Subcutaneous abdominal adipose tissue (tissue), 5 donors: ENCODE data around the gene CACNA2D3.

ENCODE experiments used
- H3K27ac ChIP-seq: one replicate; pipeline ENCODE4 v1.7.0; 2013; ENCODE audit warnings: low read depth, mild to moderate bottlenecking, inconsistent platforms, low read length, moderate library complexity
- H3K27me3 ChIP-seq, 5 donors: one replicate each; pipeline ENCODE4 v1.7.0; 2013; ENCODE audit warnings: low read length in 5 of 5, inconsistent platforms in 1 of 5; ENCODE audit not compliant: control insufficient read depth in 5 of 5, insufficient read depth in 4 of 5
- H3K36me3 ChIP-seq, 5 donors: one replicate each; pipeline ENCODE4 v1.7.0; 2013; ENCODE audit warnings: low read length in 5 of 5; ENCODE audit not compliant: control insufficient read depth in 5 of 5, insufficient read depth in 5 of 5
- H3K4me1 ChIP-seq, 5 donors: one replicate each; pipeline ENCODE4 v1.7.0; 2013; ENCODE audit warnings: low read length in 5 of 5, mild to moderate bottlenecking in 3 of 5, moderate library complexity in 1 of 5; ENCODE audit not compliant: control insufficient read depth in 5 of 5, insufficient read depth in 5 of 5
- H3K4me3 ChIP-seq, 5 donors: one replicate each; pipeline ENCODE4 v1.7.0; 2013; ENCODE audit warnings: low read length in 5 of 5, low read depth in 1 of 5
- H3K9ac ChIP-seq, 5 donors: one replicate each; pipeline ENCODE4 v1.7.0; 2013; ENCODE audit warnings: low read length in 5 of 5, mild to moderate bottlenecking in 4 of 5, moderate library complexity in 3 of 5
- H3K9me3 ChIP-seq, 5 donors: one replicate each; pipeline ENCODE4 v1.7.0; 2013; ENCODE audit warnings: low read length in 5 of 5; ENCODE audit not compliant: control insufficient read depth in 5 of 5
- donor health status: healthy.
- donor health status: healthy.
- donor health status: healthy.
- donor health status: healthy.
- donor health status: healthy.

The CACNA2D3 gene

GRCh38 chr3:54536450-54536849, 414.1 kb downstream of the CACNA2D3 start:
- Histone ChIP-seq H3K27ac (no peak overlapping the region), H3K27me3 (no peaks in the 10 kb centered on the region), H3K36me3 (no peaks in the 10 kb centered on the region)

GRCh38 chr3:54537506-54537905, 415.2 kb downstream of the CACNA2D3 start:
- H3K36me3 ChIP-seq, result no peaks in the 10 kb centered on the region
- no peak overlapping the region for H3K9ac ChIP-seq
- H3K4me3 ChIP-seq, result no peak overlapping the region
- H3K27ac ChIP-seq, result no peak overlapping the region
- no peaks in the 10 kb centered on the region for H3K27me3 ChIP-seq
- H3K9me3 ChIP-seq, result no peaks in the 10 kb centered on the region
- H3K4me1 ChIP-seq, result no peaks in the 10 kb centered on the region

More at GRCh38 chr3:54536450-54536849, 414.1 kb downstream of the CACNA2D3 start:
- Histone ChIP-seq H3K4me1 (no peaks in the 10 kb centered on the region), H3K9me3 (no peaks in the 10 kb centered on the region), H3K9ac (no peak overlapping the region), H3K4me3 (no peak overlapping the region)

- no peaks in the 10 kb centered on the region for H3K4me1 ChIP-seq
- H3K36me3 ChIP-seq, result no peaks in the 10 kb centered on the region
- H3K9ac ChIP-seq, result no peak overlapping the region
- no peaks in the 10 kb centered on the region for H3K27me3 ChIP-seq
- H3K9me3 ChIP-seq, result no peaks in the 10 kb centered on the region
- no peak overlapping the region for H3K27ac ChIP-seq
- no peak overlapping the region for H3K4me3 ChIP-seq
Measured at GRCh38 chr3:54538346-54538745, 416.0 kb downstream of the CACNA2D3 start.

- no peaks in the 10 kb centered on the region for H3K27me3 ChIP-seq
- no peaks in the 10 kb centered on the region for H3K4me1 ChIP-seq
- H3K36me3 ChIP-seq, result no peaks in the 10 kb centered on the region
- H3K27ac ChIP-seq, result no peak overlapping the region
- no peaks in the 10 kb centered on the region for H3K9me3 ChIP-seq
- H3K9ac ChIP-seq, result no peak overlapping the region
- H3K4me3 ChIP-seq, result no peak overlapping the region
Measured at GRCh38 chr3:54541369-54541768, 419.0 kb downstream of the CACNA2D3 start.

- Histone ChIP-seq H3K9ac (no peak overlapping the region), H3K4me1 (no peaks in the 10 kb centered on the region), H3K36me3 (no peaks in the 10 kb centered on the region), H3K27ac (no peak overlapping the region), H3K9me3 (no peaks in the 10 kb centered on the region), H3K4me3 (no peak overlapping the region), H3K27me3 (no peaks in the 10 kb centered on the region)
Measured at GRCh38 chr3:54543446-54543845, 421.1 kb downstream of the CACNA2D3 start.

GRCh38 chr3:54547051-54547450, 424.7 kb downstream of the CACNA2D3 start:
- peaks cover 0 to 2% (median 0%) of the 10 kb centered on the region in 5 donors for H3K9me3 ChIP-seq
- H3K27me3 ChIP-seq, result peaks cover 0 to 4% (median 0%) of the 10 kb centered on the region in 5 donors
- no peaks in the 10 kb centered on the region for H3K4me1 ChIP-seq
- no peaks in the 10 kb centered on the region for H3K36me3 ChIP-seq
- H3K27ac ChIP-seq, result no peak overlapping the region
- no peak overlapping the region for H3K4me3 ChIP-seq
- H3K9ac ChIP-seq, result no peak overlapping the region

GRCh38 chr3:54547846-54548245, 425.5 kb downstream of the CACNA2D3 start:
- Histone ChIP-seq H3K4me1 (no peaks in the 10 kb centered on the region), H3K27ac (no peak overlapping the region), H3K9me3 (peaks cover 0 to 2% (median 0%) of the 10 kb centered on the region in 5 donors)

GRCh38 chr3:54549607-54550220, 427.4 kb downstream of the CACNA2D3 start:
- Histone ChIP-seq H3K27ac (no peak overlapping the region), H3K9me3 (peaks cover 0 to 2% (median 0%) of the 10 kb centered on the region in 5 donors), H3K27me3 (peaks cover 0 to 4% (median 0%) of the 10 kb centered on the region in 5 donors), H3K4me3 (no peak overlapping the region), H3K4me1 (no peaks in the 10 kb centered on the region), H3K36me3 (no peaks in the 10 kb centered on the region), H3K9ac (no peak overlapping the region)

More at GRCh38 chr3:54547846-54548245, 425.5 kb downstream of the CACNA2D3 start:
- no peak overlapping the region for H3K4me3 ChIP-seq
- H3K27me3 ChIP-seq, result peaks cover 0 to 4% (median 0%) of the 10 kb centered on the region in 5 donors
- H3K36me3 ChIP-seq, result no peaks in the 10 kb centered on the region
- H3K9ac ChIP-seq, result no peak overlapping the region

- Histone ChIP-seq H3K27ac (no peak overlapping the region), H3K9ac (no peak overlapping the region), H3K4me1 (no peaks in the 10 kb centered on the region), H3K9me3 (peaks cover 0 to 2% (median 0%) of the 10 kb centered on the region in 5 donors), H3K4me3 (no peak overlapping the region), H3K36me3 (no peaks in the 10 kb centered on the region), H3K27me3 (peaks cover 0 to 4% (median 0%) of the 10 kb centered on the region in 5 donors)
Measured at GRCh38 chr3:54550221-54550977, 428.0 kb downstream of the CACNA2D3 start.

- Histone ChIP-seq H3K27me3 (no peaks in the 10 kb centered on the region), H3K27ac (no peak overlapping the region), H3K4me3 (no peak overlapping the region), H3K4me1 (no peaks in the 10 kb centered on the region), H3K9me3 (peaks cover 0 to 2% (median 0%) of the 10 kb centered on the region in 5 donors), H3K9ac (no peak overlapping the region), H3K36me3 (no peaks in the 10 kb centered on the region)
Measured at GRCh38 chr3:54556630-54557029, 434.3 kb downstream of the CACNA2D3 start.
